Panc1 (cell line): Measurements from ENCODE around the gene TALDO1. TPM values are rescaled to one million over a fixed set of nuclear protein-coding genes. Genes with fewer than 3 reads are reported as not detected.

Experiments used
- ATAC-seq: fragments of 200-7000 bp; cut with Tn5 transposase; 2 replicates; pipeline ENCODE4 v1.9.1; 2020; ENCODE audit warnings: mild to moderate bottlenecking, moderate library complexity
- BruUV-seq: library from RNA; stranded (reverse); fragments of 400-500 nt; replicated peaks from 2 replicates; lab custom pipeline; 2021; lab: Mats Ljungman, UMichigan
- CTCF ChIA-PET: fragments of 300-600 bp; sonication (Branson Sonifier 250); formaldehyde crosslinking; loops from one replicate; lab custom pipeline; 2022; ENCODE audit warnings: antibody characterized with exemption; lab: Charles Lee
- POLR2A ChIA-PET: fragments of 300-600 bp; sonication (Branson Sonifier 250); formaldehyde crosslinking; loops from one replicate; lab custom pipeline; 2022; ENCODE audit warnings: antibody characterized with exemption; lab: Charles Lee
- DNase-seq: peaks from one replicate; pipeline ENCODE4 v3.0.0-alpha.2; 2010; ENCODE audit warnings: low read depth, low spot score
- H3K27ac ChIP-seq: 2 replicates; pipeline ENCODE4 v1.5.1; 2011; ENCODE audit warnings: mild to moderate bottlenecking, low read length, inconsistent platforms
- H3K27me3 ChIP-seq: fragments of 200-500 bp; sonication (Bioruptor generic); 2 replicates; pipeline ENCODE4 v1.6.0; 2014; ENCODE audit warnings: low read length, inconsistent platforms; ENCODE audit not compliant: control insufficient read depth, insufficient read depth
- H3K36me3 ChIP-seq: fragments of 200-500 bp; sonication (Bioruptor generic); 2 replicates; pipeline ENCODE4 v1.5.1; 2014; ENCODE audit warnings: inconsistent platforms, mild to moderate bottlenecking, low read length, moderate library complexity; ENCODE audit not compliant: control insufficient read depth, insufficient read depth
- H3K4me1 ChIP-seq: 2 replicates; pipeline ENCODE4 v1.5.1; 2011; ENCODE audit warnings: inconsistent platforms, mild to moderate bottlenecking, low read length, moderate library complexity; ENCODE audit not compliant: control insufficient read depth, insufficient read depth
- H3K4me3 ChIP-seq, 2 experiments: 2 replicates each; pipeline ENCODE4 v1.5.1; 2011 to 2012; ENCODE audit warnings: low read depth in 2 of 2, low read length in 2 of 2, mild to moderate bottlenecking in 2 of 2, inconsistent platforms in 1 of 2, moderate library complexity in 1 of 2
- H3K9me3 ChIP-seq: fragments of 200-500 bp; sonication (Bioruptor generic); 2 replicates; pipeline ENCODE4 v1.5.1; 2014; ENCODE audit warnings: low read depth, mild to moderate bottlenecking, inconsistent platforms, low read length, moderate library complexity; ENCODE audit not compliant: control insufficient read depth, insufficient read depth
- POLR2AphosphoS5 ChIP-seq: IDR thresholded peaks from 2 replicates; pipeline ENCODE4 v1.6.1; 2012; ENCODE audit warnings: mild to moderate bottlenecking, low read depth, low read length, moderate library complexity
- SIN3A ChIP-seq: IDR thresholded peaks from 2 replicates; pipeline ENCODE4 v1.6.1; 2012; ENCODE audit warnings: low read depth, mild to moderate bottlenecking, low read length, moderate library complexity, borderline replicate concordance; ENCODE audit not compliant: insufficient read depth
- TCF7L2 ChIP-seq: IDR thresholded peaks from 2 replicates; pipeline ENCODE4 v1.6.1; 2011; ENCODE audit warnings: mild to moderate bottlenecking, low read depth, low read length, inconsistent platforms
- in situ Hi-C: cut with HindIII; loops from 2 replicates; pipeline ENCODE4 v1.10.0; 2016; ENCODE audit warnings: low sequenced_read_pairs, low pct_unique_long_range_greater_than_20kb
- intact Hi-C: fragments of 100-400 bp; cut with micrococcal nuclease; formaldehyde crosslinking; loops from one replicate; pipeline ENCODE4 v1.10.0; 2022; ENCODE audit not compliant: unreplicated experiment
- total RNA-seq: library from RNA; stranded (reverse); gene quantifications from one replicate; pipeline ENCODE4 v1.2.1, GENCODE V29; 2021; ENCODE audit not compliant: unreplicated experiment
- TF ChIP-seq, protein P1 (sequence below): fragments of 450-650 bp; IDR thresholded peaks from 2 replicates; pipeline ENCODE4 v1.5.1; 2017; ENCODE audit warnings: mild to moderate bottlenecking
- TF ChIP-seq, protein P2 (sequence below), 2 experiments: IDR thresholded peaks; 2 replicates each; pipeline ENCODE4 v1.6.1; 2011 to 2012; ENCODE audit warnings: low read depth in 2 of 2, control low read depth in 1 of 2, low read length in 1 of 2, mild to moderate bottlenecking in 1 of 2, moderate library complexity in 1 of 2; ENCODE audit not compliant: insufficient read depth in 1 of 2

Gene TALDO1
- total RNA-seq, 1 experiment from 2014 or later, result 257 TPM

DNA sequence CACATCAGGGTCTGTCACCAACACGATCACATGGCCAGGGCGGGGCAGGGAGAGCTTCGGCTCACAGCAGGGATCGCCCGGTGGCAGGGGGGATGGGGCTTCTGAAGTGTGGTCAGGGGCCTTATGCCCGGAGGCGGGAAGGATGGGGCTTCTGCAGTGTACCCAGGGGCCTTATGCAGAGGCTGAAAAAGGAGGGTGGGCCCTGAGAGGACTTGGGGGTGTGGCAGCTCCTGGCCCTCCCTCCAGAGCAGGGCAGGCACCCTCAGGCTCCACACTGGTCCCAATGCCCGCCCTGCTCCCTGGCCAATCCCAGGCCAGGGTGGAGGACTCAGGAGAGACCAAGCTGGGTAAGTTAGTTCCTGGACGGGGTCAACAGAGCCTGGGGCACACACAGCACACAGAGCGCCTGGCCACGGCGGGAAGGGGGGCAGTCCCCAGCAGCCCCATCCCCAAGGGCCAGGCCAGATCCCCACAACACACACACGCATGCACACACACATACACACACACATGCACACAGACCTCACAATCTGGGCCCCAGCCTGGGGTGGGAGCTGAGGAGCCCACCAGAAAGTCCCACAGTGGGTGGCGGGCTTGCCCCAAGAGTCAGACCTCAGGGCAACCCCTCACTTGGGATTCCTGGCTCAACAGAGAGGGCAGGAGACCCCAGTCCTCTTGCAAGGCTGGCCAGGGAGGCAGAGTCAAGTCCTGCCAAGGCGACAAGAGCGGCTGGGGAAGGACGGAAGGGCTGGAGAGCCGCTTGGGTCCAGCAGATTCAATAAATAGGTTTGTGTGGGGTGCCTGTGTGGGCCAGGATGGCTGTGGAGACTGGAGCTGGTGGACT lies 43.7 kb downstream of the TALDO1 start:
- POLR2A ChIA-PET, result interaction anchor here (0.5 to 0.6 kb wide), 3 partner anchors 8 to 77 kb away, joined by 3 to 13 read pairs (median 7); no protein-coding TSS in a partner anchor
- DNase-seq (no peak), ATAC-seq (peak; percentile 77)
- CTCF ChIA-PET, result no interaction called here
- Histone ChIP-seq H3K9me3 (no peaks in the 10 kb centered on the region), H3K27ac (peak overlapping the region; percentile 86), H3K4me1 (peaks cover 55% of the 10 kb centered on the region), H3K4me3 (peak overlapping the region; percentile 21 to 51; a peak in 3 of 4 replicates), H3K27me3 (no peaks in the 10 kb centered on the region), H3K36me3 (no peaks in the 10 kb centered on the region; the same call in none of the 2 replicates)
- intact Hi-C loops (no loop called here), in situ Hi-C loops (no loop called here)
- BruUV-seq, result TSS peak; percentile 58
- TF ChIP-seq POLR2AphosphoS5 (peak; percentile 72), SIN3A (peak; percentile 30; the same call in 1 of the 2 replicates), TCF7L2 (no peak)
- TF ChIP-seq, protein P1, sequence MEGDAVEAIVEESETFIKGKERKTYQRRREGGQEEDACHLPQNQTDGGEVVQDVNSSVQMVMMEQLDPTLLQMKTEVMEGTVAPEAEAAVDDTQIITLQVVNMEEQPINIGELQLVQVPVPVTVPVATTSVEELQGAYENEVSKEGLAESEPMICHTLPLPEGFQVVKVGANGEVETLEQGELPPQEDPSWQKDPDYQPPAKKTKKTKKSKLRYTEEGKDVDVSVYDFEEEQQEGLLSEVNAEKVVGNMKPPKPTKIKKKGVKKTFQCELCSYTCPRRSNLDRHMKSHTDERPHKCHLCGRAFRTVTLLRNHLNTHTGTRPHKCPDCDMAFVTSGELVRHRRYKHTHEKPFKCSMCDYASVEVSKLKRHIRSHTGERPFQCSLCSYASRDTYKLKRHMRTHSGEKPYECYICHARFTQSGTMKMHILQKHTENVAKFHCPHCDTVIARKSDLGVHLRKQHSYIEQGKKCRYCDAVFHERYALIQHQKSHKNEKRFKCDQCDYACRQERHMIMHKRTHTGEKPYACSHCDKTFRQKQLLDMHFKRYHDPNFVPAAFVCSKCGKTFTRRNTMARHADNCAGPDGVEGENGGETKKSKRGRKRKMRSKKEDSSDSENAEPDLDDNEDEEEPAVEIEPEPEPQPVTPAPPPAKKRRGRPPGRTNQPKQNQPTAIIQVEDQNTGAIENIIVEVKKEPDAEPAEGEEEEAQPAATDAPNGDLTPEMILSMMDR, result no peak
- TF ChIP-seq, protein P2, sequence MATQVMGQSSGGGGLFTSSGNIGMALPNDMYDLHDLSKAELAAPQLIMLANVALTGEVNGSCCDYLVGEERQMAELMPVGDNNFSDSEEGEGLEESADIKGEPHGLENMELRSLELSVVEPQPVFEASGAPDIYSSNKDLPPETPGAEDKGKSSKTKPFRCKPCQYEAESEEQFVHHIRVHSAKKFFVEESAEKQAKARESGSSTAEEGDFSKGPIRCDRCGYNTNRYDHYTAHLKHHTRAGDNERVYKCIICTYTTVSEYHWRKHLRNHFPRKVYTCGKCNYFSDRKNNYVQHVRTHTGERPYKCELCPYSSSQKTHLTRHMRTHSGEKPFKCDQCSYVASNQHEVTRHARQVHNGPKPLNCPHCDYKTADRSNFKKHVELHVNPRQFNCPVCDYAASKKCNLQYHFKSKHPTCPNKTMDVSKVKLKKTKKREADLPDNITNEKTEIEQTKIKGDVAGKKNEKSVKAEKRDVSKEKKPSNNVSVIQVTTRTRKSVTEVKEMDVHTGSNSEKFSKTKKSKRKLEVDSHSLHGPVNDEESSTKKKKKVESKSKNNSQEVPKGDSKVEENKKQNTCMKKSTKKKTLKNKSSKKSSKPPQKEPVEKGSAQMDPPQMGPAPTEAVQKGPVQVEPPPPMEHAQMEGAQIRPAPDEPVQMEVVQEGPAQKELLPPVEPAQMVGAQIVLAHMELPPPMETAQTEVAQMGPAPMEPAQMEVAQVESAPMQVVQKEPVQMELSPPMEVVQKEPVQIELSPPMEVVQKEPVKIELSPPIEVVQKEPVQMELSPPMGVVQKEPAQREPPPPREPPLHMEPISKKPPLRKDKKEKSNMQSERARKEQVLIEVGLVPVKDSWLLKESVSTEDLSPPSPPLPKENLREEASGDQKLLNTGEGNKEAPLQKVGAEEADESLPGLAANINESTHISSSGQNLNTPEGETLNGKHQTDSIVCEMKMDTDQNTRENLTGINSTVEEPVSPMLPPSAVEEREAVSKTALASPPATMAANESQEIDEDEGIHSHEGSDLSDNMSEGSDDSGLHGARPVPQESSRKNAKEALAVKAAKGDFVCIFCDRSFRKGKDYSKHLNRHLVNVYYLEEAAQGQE (IDR thresholded peaks at IDR 0.05; ENCODE audit: insufficient read depth in 1 of 2, low read depth in 2 of 2, low read length in 1 of 2), result no peak

DNA sequence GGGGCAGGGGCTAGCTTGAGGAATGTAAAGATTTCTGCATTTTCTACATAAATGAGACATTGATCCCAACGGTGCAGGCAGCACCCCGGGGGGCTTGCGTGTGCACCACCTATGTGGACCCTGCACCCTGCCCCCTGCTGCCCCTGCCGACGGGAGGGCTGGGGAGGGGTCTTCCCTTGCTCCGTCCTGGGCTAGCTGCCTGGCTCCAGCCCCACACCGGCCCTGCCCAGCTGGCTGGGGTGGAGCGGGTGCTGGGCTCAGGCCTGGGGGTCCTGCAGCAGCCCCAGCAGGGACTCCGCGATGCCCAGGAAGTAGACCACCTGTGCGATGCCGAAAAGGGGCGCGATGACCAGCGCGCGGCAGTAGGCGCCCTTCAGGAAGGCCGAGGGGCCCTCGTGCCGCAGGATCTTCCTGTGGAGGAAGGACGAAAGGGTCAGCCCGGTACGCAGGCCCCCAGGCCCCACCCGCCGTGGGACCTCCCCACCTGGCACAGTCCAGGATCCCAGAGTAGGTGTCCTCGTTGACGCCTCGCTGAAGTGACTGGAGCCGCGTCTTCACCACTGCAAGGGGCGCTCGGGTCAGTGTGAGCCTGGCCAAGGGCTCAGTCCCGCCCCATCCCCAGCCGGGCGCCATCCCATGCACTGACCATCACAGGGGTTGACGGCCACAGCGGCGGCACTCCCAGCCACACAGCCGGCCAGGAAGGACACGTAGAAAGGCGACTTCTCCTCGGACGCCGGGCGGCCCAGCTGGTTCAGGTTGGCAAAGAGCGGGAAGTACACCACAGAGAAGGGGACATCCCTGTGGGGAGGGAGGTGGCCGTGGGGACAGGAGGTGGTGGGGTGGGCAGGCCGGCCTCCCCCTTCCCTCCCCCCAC lies 44.6 kb downstream of the TALDO1 start:
- Histone ChIP-seq H3K4me1 (peaks cover 62% of the 10 kb centered on the region), H3K9me3 (no peaks in the 10 kb centered on the region), H3K36me3 (no peaks in the 10 kb centered on the region; the same call in none of the 2 replicates), H3K4me3 (no peak overlapping the region), H3K27ac (peak overlapping the region; percentile 86; the same call in 1 of the 2 replicates), H3K27me3 (no peaks in the 10 kb centered on the region)
- DNase-seq, result no peak
- intact Hi-C loops (no loop called here), in situ Hi-C loops (no loop called here)
- CTCF ChIA-PET, result no interaction called here
- ATAC-seq, result no peak
- TF ChIP-seq SIN3A (no peak), TCF7L2 (no peak), POLR2AphosphoS5 (no peak)
- TF ChIP-seq, protein P2 (IDR thresholded peaks at IDR 0.05; ENCODE audit: insufficient read depth in 1 of 2, low read depth in 2 of 2, low read length in 1 of 2), result no peak
- TF ChIP-seq, protein P1, result no peak
- BruUV-seq, result no TSS peak
- POLR2A ChIA-PET, result no interaction called here
